SK-N-SH (cell line): ENCODE results near the gene CAPN5. TPM values are rescaled to one million over a fixed set of nuclear protein-coding genes. Genes with fewer than 3 reads are reported as not detected.

Experiments
- CTCF ChIA-PET: fragments of 300-600, 350-600 bp; formaldehyde crosslinking; extraction: SDS; loops from one replicate; lab custom pipeline; 2021; lab: Yijun Ruan, JAX
- POLR2A ChIA-PET: fragments of 350-600 bp; sonication (Branson Sonifier 250); formaldehyde crosslinking; extraction: SDS; loops from one replicate; lab custom pipeline; 2020; ENCODE audit warnings: antibody characterized with exemption, inconsistent platforms; lab: Yijun Ruan, JAX
- DNase-seq: peaks from one replicate; pipeline ENCODE4 v3.0.0; 2012
- H2AFZ ChIP-seq: fragments of 200-600 bp; sonication (generic); 2 replicates; pipeline ENCODE4 v1.8.1; 2016; ENCODE audit warnings: antibody characterized with exemption, mild to moderate bottlenecking, low read depth
- H3F3A ChIP-seq: fragments of 200-600 bp; sonication (generic); replicated peaks from 2 replicates; pipeline ENCODE3; 2016; ENCODE audit warnings: antibody characterized with exemption, mild to moderate bottlenecking; ENCODE audit not compliant: insufficient read depth
- H3K27ac ChIP-seq, 2 experiments: fragments of 200-500 bp in 1 of 2; fragments of 200-600 bp in 1 of 2; sonication (Bioruptor generic) in 1 of 2; sonication (generic), shearing (Covaris generic) in 1 of 2; 2 replicates each; pipeline versions ENCODE4 v1.5.1 to v1.6.1; 2014 to 2016; ENCODE audit warnings: low read depth in 2 of 2, inconsistent platforms in 1 of 2, low read length in 1 of 2, mild to moderate bottlenecking in 1 of 2, mixed read lengths in 1 of 2
- H3K27me3 ChIP-seq: fragments of 200-600 bp; sonication (generic), shearing (Covaris generic); 2 replicates; pipeline ENCODE4 v1.6.1; 2016; ENCODE audit warnings: mixed run types; ENCODE audit not compliant: insufficient read depth
- H3K36me3 ChIP-seq, 2 experiments: fragments of 200-500 bp in 1 of 2; fragments of 200-600 bp in 1 of 2; sonication (Bioruptor generic) in 1 of 2; sonication (generic) in 1 of 2; replicated peaks in 1 of 2; 2 replicates each; pipeline versions ENCODE3 to v1.5.1; 2014 to 2016; ENCODE audit warnings: low read length in 1 of 2, mild to moderate bottlenecking in 1 of 2; ENCODE audit not compliant: insufficient read depth in 2 of 2, control insufficient read depth in 1 of 2
- H3K4me1 ChIP-seq, 2 experiments: fragments of 200-500 bp in 1 of 2; fragments of 200-600 bp in 1 of 2; sonication (Bioruptor generic) in 1 of 2; sonication (generic), shearing (Covaris generic) in 1 of 2; 2 replicates each; pipeline versions ENCODE4 v1.5.1 to v1.6.1; 2014 to 2016; ENCODE audit warnings: low read depth in 1 of 2, low read length in 1 of 2, mixed run types in 1 of 2; ENCODE audit not compliant: insufficient read depth in 2 of 2, control insufficient read depth in 1 of 2
- H3K4me2 ChIP-seq: fragments of 200-600 bp; sonication (generic), shearing (Covaris generic); 2 replicates; pipeline ENCODE4 v1.6.1; 2017; ENCODE audit warnings: mixed run types
- H3K4me3 ChIP-seq, 2 experiments: fragments of 200-500 bp in 1 of 2; fragments of 200-600 bp in 1 of 2; sonication (Bioruptor generic) in 1 of 2; sonication (generic), shearing (Covaris generic) in 1 of 2; 2 replicates each; pipeline versions ENCODE4 v1.5.1 to v1.8.1; 2014 to 2016; ENCODE audit warnings: low read depth in 2 of 2, inconsistent platforms in 1 of 2, low read length in 1 of 2, mild to moderate bottlenecking in 1 of 2, mixed read lengths in 1 of 2, moderate library complexity in 1 of 2
- H3K79me2 ChIP-seq: fragments of 200-600 bp; sonication (generic); 2 replicates; pipeline ENCODE4 v1.8.1; 2017; ENCODE audit warnings: mild to moderate bottlenecking; ENCODE audit not compliant: insufficient read depth
- H3K9ac ChIP-seq: fragments of 200-600 bp; sonication (generic); 2 replicates; pipeline ENCODE4 v1.6.1; 2017; ENCODE audit warnings: mixed run types
- H3K9me2 ChIP-seq: fragments of 200-600 bp; sonication (generic); 2 replicates; pipeline ENCODE4 v1.6.1; 2017; ENCODE audit warnings: mixed run types
- H3K9me3 ChIP-seq: fragments of 200-600 bp; sonication (generic); 2 replicates; pipeline ENCODE4 v1.6.1; 2017; ENCODE audit warnings: mixed run types, mild to moderate bottlenecking, moderate library complexity
- H4K20me1 ChIP-seq: fragments of 200-600 bp; sonication (generic); 2 replicates; pipeline ENCODE4 v1.6.1; 2017; ENCODE audit warnings: mild to moderate bottlenecking, mixed run types; ENCODE audit not compliant: insufficient read depth
- EZH2phosphoT487 ChIP-seq: fragments of 200-600 bp; sonication (generic); IDR thresholded peaks from 2 replicates; pipeline ENCODE4 v1.6.1; 2017; ENCODE audit warnings: low read depth, mixed run types, mild to moderate bottlenecking, antibody characterized with exemption, moderate library complexity, borderline replicate concordance
- FOSL2 ChIP-seq: IDR thresholded peaks from 2 replicates; pipeline ENCODE4 v1.4.0; 2012; ENCODE audit warnings: low read depth, mild to moderate bottlenecking, moderate library complexity, borderline replicate concordance
- GABPA ChIP-seq: IDR thresholded peaks from 2 replicates; pipeline ENCODE4 v1.4.0; 2012; ENCODE audit warnings: low read depth, mild to moderate bottlenecking
- GATA2 ChIP-seq: sonication (generic); formaldehyde crosslinking; IDR thresholded peaks from 2 replicates; pipeline ENCODE4 v1.5.0; 2020; ENCODE audit warnings: mild to moderate bottlenecking, missing genetic modification reagents
- NFIC ChIP-seq: IDR thresholded peaks from 2 replicates; pipeline ENCODE4 v1.4.0; 2012; ENCODE audit warnings: borderline replicate concordance
- POLR2AphosphoS5 ChIP-seq: IDR thresholded peaks from 2 replicates; pipeline ENCODE4 v1.6.1; 2012; ENCODE audit warnings: low read depth, low read length
- REST ChIP-seq: IDR thresholded peaks from 2 replicates; pipeline ENCODE4 v1.6.1; 2012; ENCODE audit warnings: mild to moderate bottlenecking, low read depth, low read length, moderate library complexity
- RFX5 ChIP-seq: IDR thresholded peaks from 2 replicates; pipeline ENCODE4 v1.6.1; 2012; ENCODE audit warnings: mild to moderate bottlenecking, improper control_type of control experiment, low read length
- RXRA ChIP-seq: IDR thresholded peaks from 2 replicates; pipeline ENCODE4 v1.4.0; 2012; ENCODE audit warnings: low read depth, mild to moderate bottlenecking, borderline replicate concordance
- TAF1 ChIP-seq: IDR thresholded peaks from 2 replicates; pipeline ENCODE4 v1.6.1; 2012; ENCODE audit warnings: low read depth, mild to moderate bottlenecking, low read length, moderate library complexity, borderline replicate concordance
- TEAD4 ChIP-seq: IDR thresholded peaks from 2 replicates; pipeline ENCODE4 v1.4.0; 2012; ENCODE audit warnings: mild to moderate bottlenecking, borderline replicate concordance; ENCODE audit not compliant: insufficient read depth
- USF2 ChIP-seq: fragments of 150-350 bp; IDR thresholded peaks from 2 replicates; pipeline ENCODE4 v1.6.1; 2017; ENCODE audit warnings: antibody characterized with exemption, low read length, low read depth, borderline replicate concordance
- ZBTB33 ChIP-seq: IDR thresholded peaks from 2 replicates; pipeline ENCODE4 v1.4.0; 2012; ENCODE audit warnings: low read depth, borderline replicate concordance
- WGBS: methylation state at CpG from one replicate; pipeline ENCODE4 v1.1.6; 2017; ENCODE audit warnings: low lambda C conversion rate; 5-methylcytosine and 5-hydroxymethylcytosine counted together
- polyA plus RNA-seq, 3 experiments: library from polyadenylated mRNA; depleted of rRNA; stranded (reverse); fragments of >200 nt; gene quantifications; 2 replicates each; pipeline ENCODE4 v1.2.3, GENCODE V29; 2012

CAPN5 gene
- polyA plus RNA-seq, 1 of the 3 experiments (the other 2 are of a cell fraction), result 33.1 TPM

GRCh38 chr11:77056814-77057402 is 9.9 kb upstream of the CAPN5 start:
- ChIA-PET POLR2A (no interaction called here), CTCF (interaction anchor here (2.3 to 12.6 kb wide), 2 partner anchors 9 to 36 kb away, joined by 11 to 218 read pairs; no protein-coding TSS in a partner anchor)
- Histone ChIP-seq H2AFZ (no peak overlapping the region), H3K27ac (no peak overlapping the region), H4K20me1 (no peaks in the 10 kb centered on the region), H3K4me1 (no peaks in the 10 kb centered on the region; a peak in 1 of 4 replicates), H3K4me3 (no peak overlapping the region), H3K36me3 (no peaks in the 10 kb centered on the region), H3K9me3 (no peaks in the 10 kb centered on the region), H3F3A (no peaks in the 10 kb centered on the region), H3K4me2 (no peak overlapping the region), H3K9me2 (no peaks in the 10 kb centered on the region), H3K79me2 (no peaks in the 10 kb centered on the region), H3K9ac (no peak overlapping the region), H3K27me3 (no peaks in the 10 kb centered on the region)
- WGBS, result 37% methylated on average over 3 of the region's 3 CpGs
- no peak for TF ChIP-seq POLR2AphosphoS5
- no peak for DNase-seq

GRCh38 chr11:77057938-77058474 is 8.8 kb upstream of the CAPN5 start:
- no peaks in the 10 kb centered on the region for H3K36me3 ChIP-seq
- no peaks in the 10 kb centered on the region for H3K27me3 ChIP-seq
- H4K20me1 ChIP-seq, result no peaks in the 10 kb centered on the region
- no peaks in the 10 kb centered on the region for H3F3A ChIP-seq
- no peaks in the 10 kb centered on the region for H3K9me2 ChIP-seq
- no peak overlapping the region for H2AFZ ChIP-seq
- no peak overlapping the region for H3K9ac ChIP-seq
- no peak overlapping the region for H3K4me2 ChIP-seq
- H3K9me3 ChIP-seq, result no peaks in the 10 kb centered on the region
- no peaks in the 10 kb centered on the region; a peak in 1 of 4 replicates for H3K4me1 ChIP-seq
- WGBS, result 55% methylated on average over 7 of the region's 9 CpGs
- no peaks in the 10 kb centered on the region for H3K79me2 ChIP-seq
- no peak for DNase-seq
- H3K4me3 ChIP-seq, result no peak overlapping the region
- TF ChIP-seq TEAD4 (no peak), NFIC (no peak), REST (no peak), RXRA (no peak), FOSL2 (no peak), EZH2phosphoT487 (no peak), TAF1 (no peak), POLR2AphosphoS5 (no peak), RFX5 (no peak), GABPA (no peak), ZBTB33 (no peak), USF2 (no peak), GATA2 (CRISPR knock-in tag) (no peak)
- TF ChIP-seq, all 33 proteins: peak for 0
- ChIA-PET CTCF (interaction anchor here (1.0 to 12.6 kb wide), 5 partner anchors 10 to 130 kb away, joined by 3 to 218 read pairs (median 5); no protein-coding TSS in a partner anchor), POLR2A (no interaction called here)
- no peak overlapping the region for H3K27ac ChIP-seq
